Large intestine (tissue), 3 donors: ENCODE results near the gene TMEM94. TPM values are rescaled to one million over a fixed set of nuclear protein-coding genes. Genes with fewer than 3 reads are reported as not detected.

Experiments used
- DNase-seq, 2 donors: peaks; one replicate each; pipeline versions ENCODE4 v3.0.0 to v3.0.0-alpha.2; 2013
- H3K27ac ChIP-seq: one replicate; pipeline ENCODE4 v1.5.1; 2013; ENCODE audit warnings: low read length
- H3K27me3 ChIP-seq: 2 replicates; pipeline ENCODE4 v1.6.1; 2013; ENCODE audit warnings: low read length; ENCODE audit not compliant: control insufficient read depth, insufficient read depth
- H3K36me3 ChIP-seq: 2 replicates; pipeline ENCODE4 v1.6.1; 2013; ENCODE audit warnings: low read length; ENCODE audit not compliant: control insufficient read depth, insufficient read depth
- H3K4me1 ChIP-seq: one replicate; pipeline ENCODE4 v1.6.1; 2013; ENCODE audit warnings: low read length; ENCODE audit not compliant: control insufficient read depth, insufficient read depth
- H3K4me3 ChIP-seq: one replicate; pipeline ENCODE4 v1.5.1; 2013; ENCODE audit warnings: low read length
- H3K9me3 ChIP-seq: one replicate; pipeline ENCODE4 v1.6.1; 2013; ENCODE audit warnings: mild to moderate bottlenecking, low read depth, low read length, moderate library complexity; ENCODE audit not compliant: control insufficient read depth
- WGBS: methylation state at CpG from one replicate; pipeline ENCODE4 v1.1.5; 2013; ENCODE audit warnings: low lambda C conversion rate; ENCODE audit not compliant: insufficient coverage; 5-methylcytosine and 5-hydroxymethylcytosine counted together
- polyA plus RNA-seq: library from polyadenylated mRNA; unstranded; fragments of 120-200 nt; gene quantifications from one replicate; pipeline ENCODE4 v1.2.1, GENCODE V29; 2013

The TMEM94 gene
- polyA plus RNA-seq, 1 donor = 56.7 TPM

DNA sequence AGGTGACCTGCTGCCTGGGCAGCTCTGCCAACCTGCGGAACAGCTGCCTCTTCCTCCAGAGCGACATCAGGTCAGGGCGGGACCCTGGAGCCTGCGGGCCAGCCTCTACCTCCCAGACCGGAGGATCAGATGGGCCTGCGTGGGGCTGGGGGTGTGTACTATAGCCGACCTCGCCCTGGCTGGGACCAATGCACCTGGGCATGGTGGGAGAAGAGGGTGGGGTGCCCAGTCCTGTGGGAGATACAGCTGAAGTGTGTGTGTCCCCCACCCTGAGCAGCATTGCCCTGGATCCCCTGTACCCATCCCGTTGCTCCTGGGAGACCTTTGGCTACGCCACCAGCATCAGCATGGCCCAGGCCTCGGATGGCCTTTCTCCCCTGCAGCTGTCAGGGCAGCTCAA, 39.6 kb downstream of the TMEM94 start:
- H3K36me3 ChIP-seq = peaks cover 97% of the 10 kb centered on the region
- H3K4me1 ChIP-seq = no peaks in the 10 kb centered on the region
- H3K9me3 ChIP-seq = no peaks in the 10 kb centered on the region
- no CpG with 5 or more reads among the region's 11 CpGs for WGBS
- no peak overlapping the region for H3K27ac ChIP-seq
- no peak for DNase-seq
- H3K4me3 ChIP-seq = no peak overlapping the region
- H3K27me3 ChIP-seq = no peaks in the 10 kb centered on the region

- Histone ChIP-seq H3K9me3 (no peaks in the 10 kb centered on the region), H3K27ac (no peak overlapping the region), H3K36me3 (peaks cover 92% of the 10 kb centered on the region), H3K4me3 (no peak overlapping the region), H3K4me1 (no peaks in the 10 kb centered on the region), H3K27me3 (no peaks in the 10 kb centered on the region)
- no peak for DNase-seq
- no CpG with 5 or more reads among the region's 21 CpGs for WGBS
Measured at GRCh38 chr17:75498039-75498725, 41.7 kb downstream of the TMEM94 start.

DNA sequence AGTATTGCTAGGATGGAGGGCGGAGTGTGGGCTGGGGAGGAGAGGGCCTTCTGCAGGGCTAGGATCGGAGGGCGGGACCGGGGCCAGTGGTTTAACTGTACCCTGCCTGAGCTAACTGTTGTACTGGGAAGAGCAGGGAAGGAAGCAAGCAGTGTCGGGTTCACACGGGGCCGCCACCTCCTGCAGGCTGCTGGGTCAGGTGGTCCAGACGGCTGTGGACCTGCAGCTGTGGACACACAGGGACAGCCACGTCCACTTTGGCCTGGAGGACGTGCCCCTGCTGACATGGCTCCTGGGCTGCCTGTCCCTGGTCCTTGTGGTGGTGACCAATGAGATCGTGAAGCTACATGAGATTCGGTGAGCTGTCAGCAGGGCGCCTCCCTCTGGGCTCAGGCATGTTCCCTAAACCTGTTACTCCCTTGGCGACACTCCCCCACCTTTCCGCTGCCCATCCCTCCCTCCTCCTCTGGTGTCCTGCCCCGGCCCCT, 42.3 kb downstream of the TMEM94 start:
- no peak overlapping the region for H3K27ac ChIP-seq
- no peak overlapping the region for H3K4me3 ChIP-seq
- H3K4me1 ChIP-seq = no peaks in the 10 kb centered on the region
- no CpG with 5 or more reads among the region's 16 CpGs for WGBS
- peaks cover 92% of the 10 kb centered on the region for H3K36me3 ChIP-seq
- H3K9me3 ChIP-seq = no peaks in the 10 kb centered on the region
- DNase-seq = no peak
- H3K27me3 ChIP-seq = no peaks in the 10 kb centered on the region

- Histone ChIP-seq H3K27ac (no peak overlapping the region), H3K4me1 (peaks cover under 1% of the 10 kb centered on the region), H3K36me3 (peaks cover 92% of the 10 kb centered on the region), H3K27me3 (no peaks in the 10 kb centered on the region), H3K4me3 (no peak overlapping the region), H3K9me3 (no peaks in the 10 kb centered on the region)
- no CpG with 5 or more reads among the region's 16 CpGs for WGBS
- no peak for DNase-seq
Measured at GRCh38 chr17:75499313-75500022, 43.0 kb downstream of the TMEM94 start.

DNA sequence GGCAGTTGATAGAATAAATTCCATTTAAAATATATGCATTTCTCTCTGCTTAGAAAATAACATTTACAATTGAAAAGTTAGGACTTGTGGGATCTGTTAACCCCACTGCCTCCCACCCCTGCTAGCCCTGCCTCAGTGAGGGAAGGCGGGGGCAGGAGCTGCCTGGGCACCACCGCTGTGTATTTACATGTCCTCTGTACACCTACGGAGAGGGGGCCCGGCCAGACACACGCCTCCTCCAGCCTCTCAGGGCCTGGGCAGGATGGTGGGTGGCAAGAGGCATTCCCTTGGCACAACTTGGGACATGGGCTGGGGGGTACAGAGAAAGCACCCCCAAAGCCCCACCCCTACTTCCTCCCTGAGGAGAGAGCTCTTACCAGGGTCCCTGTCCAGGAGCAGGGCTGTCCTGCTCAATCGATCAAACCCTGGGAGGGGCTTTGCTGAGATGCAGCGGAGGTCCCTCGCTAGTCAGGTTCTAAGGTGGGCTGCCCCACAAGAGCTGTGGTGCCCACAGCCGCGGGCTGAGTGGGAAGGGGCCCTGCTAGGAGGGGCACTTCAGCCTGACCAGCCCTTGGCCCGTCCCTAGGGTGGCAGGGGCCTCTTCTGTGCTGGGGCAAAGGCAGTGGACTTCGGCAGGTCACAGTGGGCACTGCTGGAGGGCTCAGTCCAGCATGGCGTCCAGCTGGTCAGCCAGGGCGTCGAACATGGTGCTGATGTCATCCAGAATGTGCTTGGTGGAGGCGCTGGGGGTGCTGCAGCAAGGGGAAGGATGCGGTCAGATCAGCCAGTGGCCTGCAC, 44.2 kb downstream of the TMEM94 start:
- Histone ChIP-seq H3K9me3 (no peaks in the 10 kb centered on the region), H3K27ac (no peak overlapping the region), H3K4me3 (no peak overlapping the region), H3K36me3 (peaks cover 89% of the 10 kb centered on the region), H3K4me1 (peaks cover 6% of the 10 kb centered on the region), H3K27me3 (no peaks in the 10 kb centered on the region)
- WGBS = no CpG with 5 or more reads among the region's 17 CpGs
- no peak for DNase-seq

DNA sequence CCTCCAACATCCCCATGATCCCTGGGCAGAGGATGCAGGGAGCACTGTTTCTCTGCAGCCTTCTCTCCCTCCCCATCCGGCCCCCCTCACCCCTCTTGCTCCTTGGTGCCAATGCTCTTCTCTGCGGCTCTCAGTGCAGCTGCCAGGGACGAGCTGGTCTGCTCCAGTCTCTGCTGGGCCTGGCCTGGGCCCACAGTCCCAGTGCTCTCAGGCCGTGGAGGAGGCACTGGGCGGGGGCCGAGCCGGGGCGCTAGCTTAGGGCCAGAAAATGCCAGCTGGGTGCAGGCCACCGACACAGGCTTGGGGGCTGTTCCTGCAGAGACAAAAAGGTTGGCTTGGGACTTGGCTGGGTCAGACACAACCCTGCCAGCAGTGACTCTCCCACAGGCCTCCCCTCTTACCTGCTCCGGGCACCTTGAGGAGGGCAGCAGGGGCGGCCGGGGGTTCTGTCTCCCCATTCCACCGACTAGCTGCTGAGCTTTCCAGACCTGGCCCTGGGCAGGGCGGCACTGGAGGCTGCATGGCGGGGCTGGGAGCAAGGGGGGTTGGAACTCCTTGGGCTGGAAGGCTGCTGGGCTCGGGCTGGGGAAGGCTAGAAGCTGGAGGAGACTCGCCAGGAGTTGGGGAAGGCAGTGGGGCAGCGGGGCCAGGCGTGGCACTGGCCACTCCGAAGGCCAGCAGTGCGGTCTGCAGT, 45.1 kb downstream of the TMEM94 start:
- Histone ChIP-seq H3K27ac (no peak overlapping the region), H3K27me3 (no peaks in the 10 kb centered on the region), H3K4me1 (peaks cover 6% of the 10 kb centered on the region), H3K4me3 (no peak overlapping the region), H3K36me3 (peaks cover 89% of the 10 kb centered on the region), H3K9me3 (no peaks in the 10 kb centered on the region)
- no peak for DNase-seq
- no CpG with 5 or more reads among the region's 21 CpGs for WGBS

DNA sequence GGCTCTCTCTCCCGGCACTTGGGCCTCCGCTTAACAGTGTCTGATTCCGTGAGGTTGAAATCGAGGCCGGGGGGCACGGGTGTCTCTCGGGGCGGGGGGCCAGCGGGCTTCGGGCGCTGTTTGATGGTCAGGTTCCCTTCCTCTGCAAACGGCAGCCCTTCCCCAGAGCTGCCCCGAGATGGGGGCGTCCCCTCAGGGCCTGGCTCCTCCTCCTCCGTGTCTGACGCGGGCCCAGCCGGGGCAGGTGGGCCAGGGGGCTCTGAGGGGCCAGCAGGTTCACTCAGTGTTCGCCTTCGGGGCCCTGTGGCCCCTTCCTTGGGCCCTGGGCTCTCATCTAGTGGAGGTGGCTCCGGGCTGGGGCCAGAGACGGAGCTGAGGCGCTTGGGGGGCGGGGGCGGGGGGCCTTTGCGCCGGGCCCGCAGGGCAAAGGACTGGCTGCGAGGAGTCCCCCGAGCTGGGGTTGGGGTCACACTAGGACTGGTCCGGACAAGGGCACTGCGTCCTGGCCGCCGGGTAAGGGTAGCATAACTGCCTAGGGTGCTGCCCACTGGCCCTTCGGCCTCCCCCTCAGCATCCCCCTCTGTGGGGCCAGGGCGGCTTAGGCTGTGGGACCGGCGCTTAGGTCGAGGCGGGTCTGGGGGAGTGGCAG, 45.8 kb downstream of the TMEM94 start:
- peaks cover 6% of the 10 kb centered on the region for H3K4me1 ChIP-seq
- peaks cover 90% of the 10 kb centered on the region for H3K36me3 ChIP-seq
- WGBS = no CpG with 5 or more reads among the region's 40 CpGs
- DNase-seq = no peak
- no peak overlapping the region for H3K4me3 ChIP-seq
- no peak overlapping the region for H3K27ac ChIP-seq
- no peaks in the 10 kb centered on the region for H3K9me3 ChIP-seq
- no peaks in the 10 kb centered on the region for H3K27me3 ChIP-seq

DNA sequence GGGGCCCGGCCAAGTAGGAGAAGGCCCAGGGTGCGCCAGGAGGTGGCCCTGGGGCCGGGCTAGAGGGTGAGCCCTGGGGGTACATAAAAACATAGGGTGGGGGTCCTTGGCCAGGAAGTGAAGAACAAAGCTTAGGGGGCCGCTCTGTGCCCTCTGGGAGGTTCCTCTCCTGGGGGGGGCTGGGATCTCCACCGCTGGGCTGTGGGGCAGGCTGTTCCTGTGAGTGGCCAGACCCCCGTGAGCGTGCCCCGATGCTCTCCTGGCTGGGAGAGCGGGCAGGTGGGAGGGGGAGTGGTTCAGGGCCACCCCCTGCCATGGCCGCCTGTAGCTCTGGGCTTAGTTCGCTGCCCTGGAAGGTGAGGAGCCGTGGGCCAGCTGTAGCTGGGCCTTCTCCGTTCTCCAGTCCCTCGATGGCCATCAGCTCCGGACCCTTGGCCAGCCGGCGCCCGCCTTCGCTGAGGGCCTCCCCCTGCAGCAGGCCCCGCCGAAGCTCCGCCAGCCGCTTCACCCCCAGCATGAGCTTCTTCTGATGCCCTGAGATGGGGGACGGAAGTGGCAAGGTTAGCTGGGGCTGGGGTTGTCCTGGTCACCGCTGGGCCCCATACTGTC, 46.4 kb downstream of the TMEM94 start:
- Histone ChIP-seq H3K4me1 (peaks cover 12% of the 10 kb centered on the region), H3K36me3 (peaks cover 90% of the 10 kb centered on the region), H3K27me3 (no peaks in the 10 kb centered on the region), H3K9me3 (no peaks in the 10 kb centered on the region), H3K27ac (no peak overlapping the region), H3K4me3 (no peak overlapping the region)
- no CpG with 5 or more reads among the region's 25 CpGs for WGBS
- no peak for DNase-seq

- H3K36me3 ChIP-seq = peaks cover 84% of the 10 kb centered on the region
- no peak overlapping the region for H3K27ac ChIP-seq
- H3K9me3 ChIP-seq = no peaks in the 10 kb centered on the region
- H3K27me3 ChIP-seq = no peaks in the 10 kb centered on the region
- H3K4me1 ChIP-seq = peaks cover 18% of the 10 kb centered on the region
- no peak for DNase-seq
- no CpG with 5 or more reads among the region's 23 CpGs for WGBS
- H3K4me3 ChIP-seq = no peak overlapping the region
Measured at GRCh38 chr17:75503337-75503950, 47.0 kb downstream of the TMEM94 start.
